Germinal center (tissue), 1 donor: Measurements from ENCODE around the gene PSMF1.
A peak's percentile ranks its signal among the peaks of the same experiment; 100 is the strongest.

Experiments used
- DNase-seq: peaks from one replicate; pipeline ENCODE4 v3.0.0; 2012; ENCODE audit warnings: mixed read lengths, low spot score

The PSMF1 gene

GRCh38 chr20:1190847-1191246 lies 72.4 kb downstream of the PSMF1 start:
- no peak for DNase-seq

GRCh38 chr20:1191299-1191698 lies 72.9 kb downstream of the PSMF1 start:
- DNase-seq: no peak

- DNase-seq: no peak
Observed at GRCh38 chr20:1195226-1195625, 76.8 kb downstream of the PSMF1 start.

GRCh38 chr20:1196634-1197033 lies 78.2 kb downstream of the PSMF1 start:
- no peak for DNase-seq

- DNase-seq: no peak
Observed at GRCh38 chr20:1197801-1198200, 79.4 kb downstream of the PSMF1 start.

DNA sequence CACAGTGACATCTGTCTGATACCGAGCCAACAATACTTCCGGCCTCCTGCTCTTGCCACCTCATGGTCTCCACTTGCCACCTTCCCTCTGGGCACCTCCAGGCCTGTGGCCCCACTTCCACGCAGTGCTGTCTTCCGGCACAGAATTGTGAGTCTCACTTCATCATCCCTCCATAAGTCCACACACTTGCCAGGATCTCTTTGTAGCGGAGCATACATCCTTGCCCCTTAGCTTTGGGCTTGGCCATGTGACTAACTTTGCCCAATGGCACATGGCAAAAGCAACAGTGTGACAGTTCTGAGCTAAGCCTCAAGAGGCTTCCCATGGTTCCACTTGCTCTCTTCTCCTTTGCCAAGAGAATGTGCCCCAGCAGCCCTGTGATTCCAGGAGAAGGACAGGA lies 80.3 kb downstream of the PSMF1 start:
- DNase-seq: no peak

DNA sequence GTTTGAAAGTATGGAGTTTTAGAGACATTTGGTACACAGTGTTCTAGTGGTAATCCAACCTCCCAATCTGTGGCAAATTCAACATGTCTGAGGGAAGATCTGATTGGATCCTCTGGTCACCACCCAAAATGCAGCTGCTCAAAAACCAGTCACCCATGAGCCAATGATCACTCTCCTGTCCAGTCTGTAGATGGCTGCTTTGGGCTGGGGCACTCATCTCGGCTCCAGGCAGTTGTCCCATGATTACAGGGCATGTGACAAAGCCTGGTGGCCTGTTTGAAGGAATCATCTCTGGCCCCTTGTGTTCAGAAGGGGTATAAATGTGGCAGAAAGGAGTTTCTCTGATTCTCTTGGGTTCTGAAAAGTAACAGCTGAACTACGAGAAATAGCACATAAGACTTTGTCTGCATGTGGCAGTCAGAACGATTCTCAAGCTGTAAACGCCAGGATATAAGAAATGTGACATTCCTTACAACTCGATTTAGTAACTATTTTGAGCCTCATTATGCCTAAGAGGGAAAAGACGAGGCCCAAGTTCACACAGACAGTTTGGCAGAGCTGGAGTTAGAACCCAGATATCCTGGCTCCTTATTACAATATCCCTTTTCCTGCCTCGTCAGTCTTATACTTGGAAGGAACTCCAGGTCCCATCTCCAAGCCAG lies 80.9 kb downstream of the PSMF1 start:
- no peak for DNase-seq

DNA sequence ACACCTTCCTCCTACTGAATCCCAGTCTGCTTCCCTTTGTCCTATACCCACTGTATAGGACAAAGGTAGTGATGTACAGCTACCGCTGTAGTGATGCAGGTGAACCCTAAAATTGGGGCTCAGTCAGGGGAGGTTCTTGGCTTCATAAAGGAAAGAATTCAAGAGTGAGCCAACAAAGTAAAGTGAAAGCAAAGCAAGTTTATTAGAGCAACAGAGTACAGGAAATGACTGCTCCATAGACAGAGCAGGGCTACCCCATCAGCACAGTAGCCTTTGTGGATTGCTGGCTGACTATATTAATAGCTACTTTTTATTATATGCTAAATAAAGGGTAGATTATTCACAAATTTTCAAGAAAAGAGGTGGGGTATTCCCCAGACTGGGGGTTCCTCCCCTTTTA lies 81.6 kb downstream of the PSMF1 start:
- no peak for DNase-seq

DNA sequence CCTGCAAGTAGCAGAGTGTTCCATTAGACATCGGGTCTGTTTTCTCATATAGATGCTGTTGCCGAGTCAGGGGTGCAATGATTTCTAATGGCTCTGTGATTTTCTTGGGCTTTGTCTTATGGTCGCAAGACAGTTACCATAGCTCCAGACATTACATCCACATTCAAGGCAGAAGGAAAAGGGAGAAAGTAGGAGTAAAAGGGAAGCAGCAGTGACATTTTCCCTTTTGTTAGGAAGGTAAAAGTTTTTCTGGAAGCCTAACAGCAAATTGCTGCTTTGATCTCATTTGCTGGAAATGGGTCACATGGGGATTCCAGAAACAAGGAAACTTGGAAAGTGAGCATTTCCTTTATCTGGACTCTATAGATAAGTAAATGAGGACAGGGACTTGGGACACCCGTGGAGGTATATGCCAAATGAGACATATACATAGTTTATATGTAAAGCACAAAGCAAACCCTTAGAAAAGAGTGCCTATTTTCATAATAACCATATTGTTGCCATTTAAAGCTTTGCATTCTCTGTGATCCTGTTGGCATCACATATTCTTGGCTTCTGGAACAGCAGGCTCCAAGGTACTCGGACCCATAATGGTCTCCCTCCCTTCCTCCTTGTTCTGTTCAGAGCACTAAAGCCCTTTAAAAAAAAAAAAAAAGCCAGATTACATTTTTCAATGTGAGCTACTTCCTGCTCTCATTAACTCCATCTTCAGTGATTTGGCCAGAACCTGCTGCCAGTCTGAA lies 84.5 kb downstream of the PSMF1 start, which contains the start of gene C20orf202:
TSS of gene C20orf202 (plus strand) at position 693 of the 743 bp plus-strand sequence. CDS start 132 bp downstream, outside the sequence.
- DNase-seq: no peak

GRCh38 chr20:1203630-1204029 lies 85.2 kb downstream of the PSMF1 start:
- DNase-seq: no peak

GRCh38 chr20:1204113-1204512 lies 85.7 kb downstream of the PSMF1 start:
- no peak for DNase-seq

DNA sequence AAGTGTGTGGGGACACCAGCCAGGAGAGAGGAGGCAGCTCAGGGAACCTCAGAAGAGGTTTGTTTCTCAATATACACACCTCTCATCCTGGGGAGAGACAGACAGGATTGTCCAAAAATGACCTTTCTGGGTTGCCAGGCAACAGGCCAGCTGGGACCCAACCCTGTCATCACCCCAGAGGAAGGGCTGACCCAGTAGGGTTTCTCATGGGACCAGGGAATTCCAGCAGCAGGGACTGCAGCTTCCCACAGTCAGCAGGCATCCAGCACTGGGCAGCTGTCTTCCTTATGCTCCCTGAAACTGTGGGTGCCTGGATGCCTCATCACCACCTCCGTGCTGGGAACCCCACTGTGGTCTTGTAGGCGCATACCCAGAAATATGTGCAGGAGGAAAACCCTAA lies 86.2 kb downstream of the PSMF1 start:
- DNase-seq: no peak

DNA sequence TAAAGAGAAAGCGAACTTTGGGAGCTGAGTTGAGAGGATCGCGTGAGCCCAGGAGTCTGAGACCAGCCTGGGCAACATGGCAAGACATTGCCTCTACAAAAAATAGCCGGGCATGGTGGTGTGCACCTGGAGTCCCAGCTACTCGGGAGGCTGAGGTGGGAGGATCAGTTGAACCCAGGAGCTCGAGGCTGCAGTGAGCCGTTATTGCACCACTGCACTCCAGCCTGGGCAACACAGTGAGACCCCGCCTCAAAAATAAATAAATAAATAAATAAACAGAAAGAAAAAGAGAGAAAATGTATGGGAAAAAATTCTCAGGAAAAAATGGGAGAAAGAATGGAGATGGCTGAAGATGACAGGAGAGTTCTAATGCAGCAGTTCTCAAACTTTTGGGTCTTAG lies 87.4 kb downstream of the PSMF1 start:
- no peak for DNase-seq

DNA sequence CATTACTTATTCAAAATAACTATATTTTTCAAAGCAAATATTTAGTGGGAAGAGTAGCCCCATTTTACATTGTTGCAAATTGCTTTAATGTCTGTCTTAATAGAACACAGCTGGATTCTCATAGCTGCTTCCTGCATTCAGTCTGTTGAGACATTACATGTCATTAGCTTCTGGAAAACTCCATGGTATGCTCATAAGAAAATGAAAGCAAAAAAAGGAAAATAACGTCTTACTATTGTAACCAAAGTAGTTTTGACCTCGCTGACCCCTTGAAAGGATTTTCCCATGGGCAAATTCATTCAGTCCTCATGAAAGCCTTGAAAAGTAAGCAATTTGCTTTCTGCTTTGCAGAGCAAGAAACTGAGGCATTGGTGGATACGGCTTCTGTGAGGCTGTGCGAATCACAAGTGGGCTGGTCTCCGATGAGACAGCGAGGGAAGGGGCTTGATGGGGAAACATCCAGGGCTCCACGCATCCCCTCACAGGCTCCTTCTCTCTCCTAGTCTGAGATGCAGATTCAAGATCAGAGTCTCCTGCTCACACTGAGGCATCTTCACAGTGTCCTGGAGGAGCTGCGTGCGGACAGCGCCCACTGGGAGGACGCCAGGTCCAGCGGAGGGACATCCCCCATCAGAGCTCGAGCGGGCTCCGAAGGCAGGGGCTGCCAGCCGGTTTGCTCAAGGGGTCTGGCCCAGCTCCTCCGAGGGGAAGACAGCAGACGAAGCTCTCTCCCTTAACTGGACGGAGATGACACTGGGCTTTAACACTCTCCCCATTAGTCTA lies 88.2 kb downstream of the PSMF1 start:
- DNase-seq: no peak

- no peak for DNase-seq
Observed at GRCh38 chr20:1207293-1207878, 89.0 kb downstream of the PSMF1 start.

- no peak for DNase-seq
Observed at GRCh38 chr20:1209447-1210387, 91.3 kb downstream of the PSMF1 start.

DNA sequence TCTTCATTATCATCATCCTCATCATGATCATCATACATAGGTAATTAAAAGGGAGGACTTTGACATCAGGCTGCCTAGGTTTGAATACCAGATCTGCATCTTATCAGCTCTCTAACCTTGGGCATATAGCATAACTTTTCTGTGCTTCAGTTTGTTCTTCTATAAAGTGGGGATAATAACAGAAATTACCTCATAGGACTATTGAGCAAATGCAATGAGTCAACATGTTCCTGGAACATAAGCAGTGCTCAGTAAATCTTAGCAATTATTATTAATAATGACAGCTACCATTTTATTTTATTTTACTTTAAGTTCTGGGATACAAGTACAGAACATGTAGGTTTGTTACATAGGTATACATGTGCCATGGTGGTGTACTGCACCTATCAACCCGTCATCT lies 92.1 kb downstream of the PSMF1 start:
- DNase-seq: no peak

DNA sequence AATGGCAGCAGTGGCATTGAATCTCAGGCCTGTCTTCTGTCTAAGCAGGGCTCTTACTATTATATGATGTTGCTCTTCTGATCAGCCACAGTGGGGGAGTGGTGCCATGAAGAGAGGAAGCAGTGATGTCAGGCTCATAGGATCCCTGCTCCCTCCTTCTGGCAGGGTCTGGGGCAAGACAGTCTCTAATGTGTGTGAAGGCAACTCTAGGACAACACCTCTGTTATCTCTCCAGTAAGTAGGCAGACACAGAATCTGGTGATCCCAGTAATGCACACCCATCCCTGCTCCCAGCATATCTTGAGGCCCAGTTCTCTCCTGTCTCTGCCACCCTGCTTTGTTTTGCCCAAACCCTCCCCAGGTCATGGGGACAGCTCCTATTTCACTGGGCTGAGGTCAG lies 93.6 kb downstream of the PSMF1 start:
- no peak for DNase-seq

DNA sequence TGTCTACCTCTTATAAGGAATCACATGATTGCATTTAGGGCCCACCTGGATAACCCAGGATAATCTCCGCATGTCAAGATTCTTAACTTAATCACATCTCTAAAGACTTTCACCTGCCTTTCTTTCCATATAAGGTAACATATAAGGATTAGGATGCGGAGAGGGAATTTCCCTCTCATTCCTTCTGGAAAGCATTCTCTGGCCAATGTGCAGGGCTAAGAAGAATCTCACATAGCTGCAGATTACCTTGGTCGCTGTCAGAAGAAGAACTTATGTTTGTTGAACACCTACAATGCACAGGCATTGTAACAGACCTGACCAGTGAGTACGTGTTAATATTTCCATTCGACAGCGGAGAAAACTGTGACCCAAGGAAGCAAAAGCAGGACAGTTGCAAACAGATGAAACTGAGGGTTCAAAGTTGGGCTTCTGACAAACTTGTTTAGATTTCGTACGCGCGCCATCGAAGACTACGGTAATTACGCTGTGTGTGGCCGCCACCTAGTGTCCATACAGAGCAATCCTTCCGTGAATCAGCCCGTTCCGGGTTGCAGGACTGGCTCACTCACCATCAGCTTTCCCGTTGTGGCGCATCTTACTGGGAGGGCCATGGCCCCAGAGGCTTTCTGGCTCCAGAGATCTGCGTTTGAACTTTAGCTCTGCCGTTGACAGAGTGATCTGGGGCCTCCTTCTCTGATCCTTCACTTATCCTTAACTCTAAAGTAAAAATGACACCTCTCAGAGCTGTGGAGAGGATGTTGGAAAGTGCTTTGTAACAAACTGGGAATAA lies 94.4 kb downstream of the PSMF1 start:
- DNase-seq: peak; percentile 54

- DNase-seq: no peak
Observed at GRCh38 chr20:1214838-1215261, 96.4 kb downstream of the PSMF1 start.
